Measurements from ENCODE around the gene PHF12.

The PHF12 gene

DNA sequence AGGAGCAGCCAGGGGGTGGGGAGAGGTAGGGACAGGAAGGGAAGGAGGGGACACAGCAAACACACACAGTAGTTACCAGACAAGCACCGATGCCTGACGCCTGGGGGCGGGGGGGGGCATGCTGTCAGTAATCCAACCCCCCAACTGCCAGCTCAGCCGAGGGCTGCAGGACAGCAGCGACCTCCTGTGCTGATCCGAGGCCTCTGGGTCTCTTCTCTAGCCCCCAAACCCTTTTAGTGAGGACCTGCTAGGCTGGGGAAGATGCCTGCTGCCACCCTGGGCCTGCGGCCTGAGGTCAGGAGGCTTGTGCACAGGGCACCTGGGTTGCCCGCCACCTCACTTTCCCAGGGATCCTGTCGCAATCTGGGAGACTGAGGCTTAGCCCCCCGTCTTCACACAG is 65.4 kb downstream of the PHF12 start:
- Histone ChIP-seq H3K27me3 (ENCODE audit: low read depth, low read length) (no peaks in the 10 kb centered on the region), H3K4me2 (ENCODE audit: low read length) (no peak overlapping the region), H2AFZ (ENCODE audit: low read depth, low read length) (no peak overlapping the region), H3K36me3 (replicated peaks; ENCODE audit: low read depth, low read length) (peaks cover 21% of the 10 kb centered on the region), H3K4me1 (ENCODE audit: low read length) (peaks cover 39% of the 10 kb centered on the region), H4K20me1 (ENCODE audit: insufficient read depth, low read length) (no peaks in the 10 kb centered on the region), H3K27ac (ENCODE audit: low read length) (no peak overlapping the region), H3K79me2 (ENCODE audit: low read length) (no peaks in the 10 kb centered on the region), H3K9ac (ENCODE audit: low read length) (no peak overlapping the region), H3K4me3 (ENCODE audit: low read length) (no peak overlapping the region), H3K9me3 (ENCODE audit: insufficient read depth, low read length) (no peaks in the 10 kb centered on the region)
- TF ChIP-seq, protein P1, sequence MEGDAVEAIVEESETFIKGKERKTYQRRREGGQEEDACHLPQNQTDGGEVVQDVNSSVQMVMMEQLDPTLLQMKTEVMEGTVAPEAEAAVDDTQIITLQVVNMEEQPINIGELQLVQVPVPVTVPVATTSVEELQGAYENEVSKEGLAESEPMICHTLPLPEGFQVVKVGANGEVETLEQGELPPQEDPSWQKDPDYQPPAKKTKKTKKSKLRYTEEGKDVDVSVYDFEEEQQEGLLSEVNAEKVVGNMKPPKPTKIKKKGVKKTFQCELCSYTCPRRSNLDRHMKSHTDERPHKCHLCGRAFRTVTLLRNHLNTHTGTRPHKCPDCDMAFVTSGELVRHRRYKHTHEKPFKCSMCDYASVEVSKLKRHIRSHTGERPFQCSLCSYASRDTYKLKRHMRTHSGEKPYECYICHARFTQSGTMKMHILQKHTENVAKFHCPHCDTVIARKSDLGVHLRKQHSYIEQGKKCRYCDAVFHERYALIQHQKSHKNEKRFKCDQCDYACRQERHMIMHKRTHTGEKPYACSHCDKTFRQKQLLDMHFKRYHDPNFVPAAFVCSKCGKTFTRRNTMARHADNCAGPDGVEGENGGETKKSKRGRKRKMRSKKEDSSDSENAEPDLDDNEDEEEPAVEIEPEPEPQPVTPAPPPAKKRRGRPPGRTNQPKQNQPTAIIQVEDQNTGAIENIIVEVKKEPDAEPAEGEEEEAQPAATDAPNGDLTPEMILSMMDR (IDR thresholded peaks at IDR 0.05; ENCODE audit: low read depth, low read length): no peak
- no peak for TF ChIP-seq EZH2phosphoT487 (IDR thresholded peaks at IDR 0.05; ENCODE audit: low read depth)

DNA sequence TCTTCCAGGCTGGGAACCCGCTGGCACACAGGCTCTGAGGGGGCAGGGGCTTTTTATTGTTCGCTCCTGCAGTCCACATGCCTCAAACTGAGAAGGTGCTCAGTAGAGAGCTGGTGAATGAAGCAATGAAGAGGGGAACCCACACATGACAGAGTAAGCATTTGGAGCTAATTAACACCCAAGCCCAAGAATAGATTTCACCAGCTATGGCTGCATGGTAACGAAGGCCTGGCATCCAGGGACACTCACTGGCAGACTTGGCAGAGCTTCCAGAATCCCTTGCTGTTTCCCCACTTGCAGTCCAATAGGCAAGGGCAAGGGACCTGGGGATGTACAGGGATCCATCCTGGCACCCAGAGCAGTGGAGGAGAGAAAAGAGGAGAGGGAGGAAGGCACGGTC is 66.0 kb downstream of the PHF12 start:
- no peaks in the 10 kb centered on the region for H3K79me2 ChIP-seq (ENCODE audit: low read length)
- no peak overlapping the region for H3K4me3 ChIP-seq (ENCODE audit: low read length)
- H3K36me3 ChIP-seq (replicated peaks; ENCODE audit: low read depth, low read length): peaks cover 23% of the 10 kb centered on the region
- peaks cover 33% of the 10 kb centered on the region for H3K4me1 ChIP-seq (ENCODE audit: low read length)
- H3K4me2 ChIP-seq (ENCODE audit: low read length): no peak overlapping the region
- H3K9me3 ChIP-seq (ENCODE audit: insufficient read depth, low read length): no peaks in the 10 kb centered on the region
- H4K20me1 ChIP-seq (ENCODE audit: insufficient read depth, low read length): no peaks in the 10 kb centered on the region
- H2AFZ ChIP-seq (ENCODE audit: low read depth, low read length): no peak overlapping the region
- no peak overlapping the region for H3K27ac ChIP-seq (ENCODE audit: low read length)
- H3K9ac ChIP-seq (ENCODE audit: low read length): no peak overlapping the region
- H3K27me3 ChIP-seq (ENCODE audit: low read depth, low read length): no peaks in the 10 kb centered on the region
- TF ChIP-seq EZH2phosphoT487 (IDR thresholded peaks at IDR 0.05; ENCODE audit: low read depth): no peak

DNA sequence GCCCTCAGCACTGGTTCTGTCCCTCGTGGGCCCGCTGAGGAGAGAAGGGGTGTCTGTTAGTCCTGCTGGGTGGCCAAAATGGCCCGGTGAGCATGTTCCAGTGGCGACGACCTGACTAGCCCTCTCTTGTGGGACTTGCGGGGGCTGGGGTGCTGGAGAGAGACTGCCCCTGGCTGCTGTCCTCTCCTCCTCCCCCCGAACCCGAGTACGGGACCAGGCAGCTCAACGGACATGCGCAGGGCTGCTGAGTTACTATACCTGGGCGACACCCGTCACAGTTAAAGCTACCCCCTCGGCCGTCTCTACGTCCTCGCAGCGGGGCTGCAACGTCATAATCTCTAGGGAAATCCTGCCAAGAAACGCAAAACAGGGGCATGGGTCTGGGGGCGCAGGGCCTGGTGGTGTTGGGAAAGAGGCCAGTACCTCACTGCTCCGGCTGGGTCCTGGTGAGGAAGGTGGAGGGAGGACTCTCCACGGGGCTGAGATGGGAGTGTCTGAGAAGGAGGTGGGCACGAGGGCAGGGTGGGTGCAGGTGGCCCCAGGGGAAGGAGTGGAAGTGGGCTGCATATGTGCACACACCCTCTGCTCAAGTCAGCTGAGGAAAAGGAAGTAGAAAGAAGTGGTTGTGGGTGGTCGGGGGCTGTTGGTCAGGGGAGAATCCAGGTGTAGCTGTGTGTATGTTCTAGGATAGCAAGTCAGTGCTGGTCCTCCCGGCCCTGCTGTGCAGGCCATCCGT is 67.2 kb downstream of the PHF12 start:
- Histone ChIP-seq H2AFZ (ENCODE audit: low read depth, low read length) (no peak overlapping the region), H3K27me3 (ENCODE audit: low read depth, low read length) (no peaks in the 10 kb centered on the region), H3K4me2 (ENCODE audit: low read length) (no peak overlapping the region), H3K9ac (ENCODE audit: low read length) (no peak overlapping the region), H3K27ac (ENCODE audit: low read length) (no peak overlapping the region), H3K79me2 (ENCODE audit: low read length) (no peaks in the 10 kb centered on the region), H3K4me1 (ENCODE audit: low read length) (peaks cover 24% of the 10 kb centered on the region), H4K20me1 (ENCODE audit: insufficient read depth, low read length) (no peaks in the 10 kb centered on the region), H3K9me3 (ENCODE audit: insufficient read depth, low read length) (no peaks in the 10 kb centered on the region), H3K4me3 (ENCODE audit: low read length) (no peak overlapping the region), H3K36me3 (replicated peaks; ENCODE audit: low read depth, low read length) (peaks cover 25% of the 10 kb centered on the region)
- TF ChIP-seq, protein P1 (IDR thresholded peaks at IDR 0.05; ENCODE audit: low read depth, low read length): no peak
- TF ChIP-seq EZH2phosphoT487 (IDR thresholded peaks at IDR 0.05; ENCODE audit: low read depth): no peak

DNA sequence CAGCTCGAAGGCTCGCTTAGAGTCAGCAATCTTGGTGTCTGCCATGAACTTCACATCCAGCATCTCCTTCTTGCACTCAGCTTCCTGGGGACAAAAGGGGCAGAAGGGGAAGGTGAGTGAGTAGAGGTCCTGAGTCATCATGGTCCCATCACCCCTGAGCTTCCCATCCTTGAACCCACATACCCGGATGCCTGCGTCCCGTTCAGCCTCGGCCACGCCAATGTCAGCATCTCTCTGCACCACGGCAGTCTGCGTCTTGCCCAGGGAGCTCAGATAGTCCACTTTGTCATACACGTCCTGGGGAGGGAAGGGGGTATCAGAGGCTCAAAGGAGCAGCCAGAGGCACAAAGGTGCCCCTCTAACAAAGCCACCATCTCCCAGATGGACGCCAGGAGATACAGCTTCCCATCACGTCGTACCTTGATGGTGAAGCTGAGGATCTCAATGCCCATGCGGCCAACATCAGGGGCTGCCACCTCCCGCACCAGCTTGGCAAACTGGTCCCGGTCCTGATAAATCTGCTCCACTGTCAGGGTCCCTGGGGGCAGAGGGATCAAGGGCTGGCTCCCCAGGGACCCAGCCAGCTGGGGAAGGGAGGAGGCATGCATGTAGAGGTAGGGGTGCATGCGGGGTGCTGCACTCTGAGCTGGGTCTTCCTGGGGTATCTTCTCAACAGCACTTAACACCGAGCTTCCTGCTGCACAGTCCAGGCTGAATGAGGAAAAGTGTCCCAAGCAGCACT is 69.0 kb downstream of the PHF12 start:
- Histone ChIP-seq H3K4me1 (ENCODE audit: low read length) (peaks cover 6% of the 10 kb centered on the region), H3K36me3 (replicated peaks; ENCODE audit: low read depth, low read length) (peaks cover 31% of the 10 kb centered on the region)

More for the DNA sequence above, 69.0 kb downstream of the PHF12 start:
- Histone ChIP-seq H3K9me3 (ENCODE audit: insufficient read depth, low read length) (no peaks in the 10 kb centered on the region), H2AFZ (ENCODE audit: low read depth, low read length) (no peak overlapping the region), H3K4me2 (ENCODE audit: low read length) (no peak overlapping the region), H3K27me3 (ENCODE audit: low read depth, low read length) (no peaks in the 10 kb centered on the region), H4K20me1 (ENCODE audit: insufficient read depth, low read length) (no peaks in the 10 kb centered on the region), H3K79me2 (ENCODE audit: low read length) (no peaks in the 10 kb centered on the region), H3K27ac (ENCODE audit: low read length) (no peak overlapping the region), H3K9ac (ENCODE audit: low read length) (no peak overlapping the region), H3K4me3 (ENCODE audit: low read length) (no peak overlapping the region)
- no peak for TF ChIP-seq EZH2phosphoT487 (IDR thresholded peaks at IDR 0.05; ENCODE audit: low read depth)
- TF ChIP-seq, protein P1 (IDR thresholded peaks at IDR 0.05; ENCODE audit: low read depth, low read length): no peak

Measured in OCI-LY3 (cell line).